HG03064 (cell line): Measurements from ENCODE around the gene HIF1A.
"Not testable (repeated sequence)": the region's sequence is repeated elsewhere in the genome, so short reads cannot be mapped to it uniquely, and the experiment has no call there.

ENCODE experiments used
- ATAC-seq: cut with Tn5 transposase; IDR thresholded peaks from one replicate; pipeline ENCODE4 v1.9.1; 2021; ENCODE audit warnings: low read depth; ENCODE audit not compliant: unreplicated experiment

Gene HIF1A

GRCh38 chr14:61706096-61706690 is 10.9 kb downstream of the HIF1A start:
- ATAC-seq, result no peak

GRCh38 chr14:61707774-61708173 is 12.5 kb downstream of the HIF1A start:
- ATAC-seq, result not testable (repeated sequence)

- not testable (repeated sequence) for ATAC-seq
Observed at GRCh38 chr14:61708693-61709092, 13.4 kb downstream of the HIF1A start.

GRCh38 chr14:61710853-61711817 is 15.8 kb downstream of the HIF1A start:
- no peak for ATAC-seq

- ATAC-seq, result no peak
Observed at GRCh38 chr14:61712137-61712536, 16.8 kb downstream of the HIF1A start.

GRCh38 chr14:61713724-61714437 is 18.6 kb downstream of the HIF1A start:
- ATAC-seq, result no peak

- no peak for ATAC-seq
Observed at GRCh38 chr14:61716956-61717355, 21.6 kb downstream of the HIF1A start.

- no peak for ATAC-seq
Observed at GRCh38 chr14:61718039-61718438, 22.7 kb downstream of the HIF1A start.

- no peak for ATAC-seq
Observed at GRCh38 chr14:61719344-61720293, 24.3 kb downstream of the HIF1A start.

GRCh38 chr14:61720294-61720661 is 25.0 kb downstream of the HIF1A start:
- no peak for ATAC-seq

GRCh38 chr14:61720741-61721140 is 25.4 kb downstream of the HIF1A start:
- no peak for ATAC-seq

GRCh38 chr14:61724133-61724532 is 28.8 kb downstream of the HIF1A start:
- ATAC-seq, result no peak

GRCh38 chr14:61726778-61727658 is 31.7 kb downstream of the HIF1A start:
- ATAC-seq, result no peak

GRCh38 chr14:61730756-61731373 is 35.6 kb downstream of the HIF1A start:
- no peak for ATAC-seq

- ATAC-seq, result no peak
Observed at GRCh38 chr14:61733972-61734371, 38.7 kb downstream of the HIF1A start.

GRCh38 chr14:61736751-61737150 is 41.4 kb downstream of the HIF1A start:
- no peak for ATAC-seq

GRCh38 chr14:61737915-61738314 is 42.6 kb downstream of the HIF1A start:
- no peak for ATAC-seq

GRCh38 chr14:61739133-61739532 is 43.8 kb downstream of the HIF1A start:
- no peak for ATAC-seq

- no peak for ATAC-seq
Observed at GRCh38 chr14:61742371-61742770, 47.1 kb downstream of the HIF1A start.
